Heart left ventricle (tissue), 13 donors: ENCODE results near the gene CASQ2.

Experiments used
- CTCF ChIP-seq, 12 donors: fragments of 200-600 bp; sonication (generic) in 4 of 12; IDR thresholded peaks; one replicate each; pipeline versions ENCODE4 v1.5.0 to v1.8.0; 2018 to 2022; ENCODE audit warnings: antibody characterized with exemption in 12 of 12, mild to moderate bottlenecking in 5 of 12
- POLR2A ChIP-seq, 2 donors: fragments of 450-650 bp; IDR thresholded peaks; one replicate each; pipeline ENCODE4 v1.6.1; 2017; ENCODE audit warnings: antibody characterized with exemption in 2 of 2, mild to moderate bottlenecking in 2 of 2, moderate library complexity in 2 of 2
- donor health status: ischemic (EF 13 %, LVEDD 7.1; RV severe dilation, severe dysfunction).
- donor health status: DM: no; HTN: yes; CAD: no.
- donor health status: DM: no; HTN: no; CAD: no.
- donor health status: ischemic (EF 25% LVEDD 6.9; RV normal size, moderate dysfunction).
- donor health status: ischemic (EF 25% LVEDD 5.7; RV mildly dilated, moderate dysfunction).
- donor health status: ischemic (EF 35%, LVEDD 5.7; RV mildly dilated, moderate dysfunction).
- donor health status: nonischemic (EF 11% LVEDD 7.7; RV severe dilation, severe dysfunction).
- donor health status: DM: yes; HTN: yes; CAD: no.
- donor health status: PGD.
- donor health status: ischemic (EF 29% LVEDD 5.4; RV normal size, mild dysfunction).
- donor health status: nonischemic (EF 23%, LVEDD 6.1; RV moderate dilation, normal function).

- no peak for TF ChIP-seq CTCF (IDR thresholded peaks at IDR 0.05)
- TF ChIP-seq POLR2A (IDR thresholded peaks at IDR 0.05) = no peak
These were observed 45.2 kb upstream of the CASQ2 start for GRCh38 chr1:115813727-115814126.
